ENCODE measurements around the gene PCGF1. TPM values are rescaled to one million over a fixed set of nuclear protein-coding genes. Genes with fewer than 3 reads are reported as not detected.

Gene PCGF1
- total and polyA plus RNA-seq, 2 of the 13 experiments (the other 11 are each of a cell fraction or from before 2014, with no cell fraction given), result 20.4 to 22.6 TPM

- TF ChIP-seq FOXP4 (CRISPR knock-in tag; IDR thresholded peaks at IDR 0.05) (0 out of 2 replicates have a peak, but pooled peaks have one; percentile 4), ZMAT3 (CRISPR knock-in tag; conservative IDR thresholded peaks at IDR 0.05) (0 out of 2 replicates have a peak, but pooled peaks have one; percentile 9), ZNF660 (CRISPR knock-in tag; IDR thresholded peaks at IDR 0.05; ENCODE audit: borderline replicate concordance, low read depth) (no peak), ZNF816 (CRISPR knock-in tag; IDR thresholded peaks at IDR 0.05; ENCODE audit: borderline replicate concordance) (0 out of 2 replicates have a peak, but pooled peaks have one; percentile 27), CSRNP1 (CRISPR knock-in tag; IDR thresholded peaks at IDR 0.05) (no peak), NFKB2 (CRISPR knock-in tag; IDR thresholded peaks at IDR 0.05; ENCODE audit: borderline replicate concordance) (no peak), PCBP1 (IDR thresholded peaks at IDR 0.05; ENCODE audit: borderline replicate concordance, low read depth, low read length) (0 out of 2 replicates have a peak, but pooled peaks have one; percentile 16), SRSF1 (optimal IDR thresholded peaks at IDR 0.05; ENCODE audit: low read depth, low read length) (peak; percentile 54), ZFX (CRISPR knock-in tag; IDR thresholded peaks at IDR 0.05; ENCODE audit: low read depth) (peak; percentile 82), ZNF350 (CRISPR knock-in tag; IDR thresholded peaks at IDR 0.05; ENCODE audit: borderline replicate concordance, low read depth) (no peak; the same call in 1 of the 2 replicates), ZNF337 (CRISPR knock-in tag; IDR thresholded peaks at IDR 0.05; ENCODE audit: borderline replicate concordance, low read depth) (0 out of 2 replicates have a peak, but pooled peaks have one; percentile 4), SIX4 (CRISPR knock-in tag; IDR thresholded peaks at IDR 0.05) (no peak), PHF21A (CRISPR knock-in tag; IDR thresholded peaks at IDR 0.05) (peak; percentile 19), SPEN (CRISPR knock-in tag; IDR thresholded peaks at IDR 0.05; ENCODE audit: low read depth) (no peak; the same call in 1 of the 2 replicates), ZNF263 (CRISPR knock-in tag; IDR thresholded peaks at IDR 0.05) (peak; percentile 74), BRCA1 (CRISPR knock-in tag; IDR thresholded peaks at IDR 0.05) (0 out of 2 replicates have a peak, but pooled peaks have one; percentile 2), NR2F6 (IDR thresholded peaks at IDR 0.05) (0 out of 2 replicates have a peak, but pooled peaks have one; percentile 5), NR2F6 (CRISPR knock-in tag; IDR thresholded peaks at IDR 0.05) (no peak), ZFY (CRISPR knock-in tag; IDR thresholded peaks at IDR 0.05) (peak; percentile 59), ZFP36L1 (CRISPR knock-in tag; IDR thresholded peaks at IDR 0.05) (peak; percentile 31), ZNF430 (CRISPR knock-in tag; IDR thresholded peaks at IDR 0.05) (peak; percentile 85), ZNF558 (CRISPR knock-in tag; IDR thresholded peaks at IDR 0.05; ENCODE audit: borderline replicate concordance) (no peak), ZNF460 (CRISPR knock-in tag; IDR thresholded peaks at IDR 0.05; ENCODE audit: borderline replicate concordance) (no peak)
- TF ChIP-seq, protein P1, sequence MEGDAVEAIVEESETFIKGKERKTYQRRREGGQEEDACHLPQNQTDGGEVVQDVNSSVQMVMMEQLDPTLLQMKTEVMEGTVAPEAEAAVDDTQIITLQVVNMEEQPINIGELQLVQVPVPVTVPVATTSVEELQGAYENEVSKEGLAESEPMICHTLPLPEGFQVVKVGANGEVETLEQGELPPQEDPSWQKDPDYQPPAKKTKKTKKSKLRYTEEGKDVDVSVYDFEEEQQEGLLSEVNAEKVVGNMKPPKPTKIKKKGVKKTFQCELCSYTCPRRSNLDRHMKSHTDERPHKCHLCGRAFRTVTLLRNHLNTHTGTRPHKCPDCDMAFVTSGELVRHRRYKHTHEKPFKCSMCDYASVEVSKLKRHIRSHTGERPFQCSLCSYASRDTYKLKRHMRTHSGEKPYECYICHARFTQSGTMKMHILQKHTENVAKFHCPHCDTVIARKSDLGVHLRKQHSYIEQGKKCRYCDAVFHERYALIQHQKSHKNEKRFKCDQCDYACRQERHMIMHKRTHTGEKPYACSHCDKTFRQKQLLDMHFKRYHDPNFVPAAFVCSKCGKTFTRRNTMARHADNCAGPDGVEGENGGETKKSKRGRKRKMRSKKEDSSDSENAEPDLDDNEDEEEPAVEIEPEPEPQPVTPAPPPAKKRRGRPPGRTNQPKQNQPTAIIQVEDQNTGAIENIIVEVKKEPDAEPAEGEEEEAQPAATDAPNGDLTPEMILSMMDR (CRISPR knock-in tag; IDR thresholded peaks at IDR 0.05), result 0 out of 2 replicates have a peak, but pooled peaks have one; percentile 15
- TF ChIP-seq, protein P2, sequence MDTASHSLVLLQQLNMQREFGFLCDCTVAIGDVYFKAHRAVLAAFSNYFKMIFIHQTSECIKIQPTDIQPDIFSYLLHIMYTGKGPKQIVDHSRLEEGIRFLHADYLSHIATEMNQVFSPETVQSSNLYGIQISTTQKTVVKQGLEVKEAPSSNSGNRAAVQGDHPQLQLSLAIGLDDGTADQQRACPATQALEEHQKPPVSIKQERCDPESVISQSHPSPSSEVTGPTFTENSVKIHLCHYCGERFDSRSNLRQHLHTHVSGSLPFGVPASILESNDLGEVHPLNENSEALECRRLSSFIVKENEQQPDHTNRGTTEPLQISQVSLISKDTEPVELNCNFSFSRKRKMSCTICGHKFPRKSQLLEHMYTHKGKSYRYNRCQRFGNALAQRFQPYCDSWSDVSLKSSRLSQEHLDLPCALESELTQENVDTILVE (CRISPR knock-in tag; IDR thresholded peaks at IDR 0.05), result no peak
Measured at GRCh38 chr2:74507926-74508520, 528 bp upstream of the PCGF1 start (continued).
